IMR-90 (cell line): ENCODE data around the gene SUGCT. TPM values are rescaled to one million over a fixed set of nuclear protein-coding genes. Genes with fewer than 3 reads are reported as not detected.

Source experiments
- ATAC-seq: fragments of 200-7000 bp; cut with Tn5 transposase; 2 replicates; pipeline ENCODE4 v1.9.1; 2020; ENCODE audit warnings: low read depth, mild to moderate bottlenecking, moderate library complexity
- BruUV-seq: library from RNA; stranded (reverse); fragments of 400-500 nt; replicated peaks from 2 replicates; lab custom pipeline; 2021; lab: Mats Ljungman, UMichigan
- CTCF ChIA-PET: fragments of 300-600 bp; formaldehyde crosslinking; extraction: SDS; loops from one replicate; lab custom pipeline; 2021; ENCODE audit warnings: antibody characterized with exemption; lab: Yijun Ruan, JAX
- POLR2A ChIA-PET: fragments of 300-600 bp; sonication (Branson Sonifier 250); formaldehyde crosslinking; loops from one replicate; lab custom pipeline; 2022; ENCODE audit warnings: antibody characterized with exemption; ENCODE audit not compliant: unreplicated experiment; lab: Charles Lee
- DNase-seq: peaks from one replicate; pipeline ENCODE4 v3.0.0; 2013
- H2AFZ ChIP-seq: replicated peaks from 2 replicates; pipeline ENCODE3; 2013; ENCODE audit warnings: low read length, mild to moderate bottlenecking; ENCODE audit not compliant: poor library complexity
- H2AK5ac ChIP-seq: 2 replicates; pipeline ENCODE4 v1.6.1; 2013; ENCODE audit warnings: low read depth, low read length, inconsistent platforms
- H2AK9ac ChIP-seq: replicated peaks from 2 replicates; pipeline ENCODE3; 2013; ENCODE audit warnings: mild to moderate bottlenecking, low read depth, low read length, moderate library complexity; ENCODE audit not compliant: poor library complexity
- H2BK120ac ChIP-seq: 2 replicates; pipeline ENCODE4 v1.6.1; 2013; ENCODE audit warnings: low read depth, low read length, inconsistent platforms
- H2BK15ac ChIP-seq: 3 replicates; pipeline ENCODE4 v1.6.1; 2013; ENCODE audit warnings: low read depth, low read length, inconsistent platforms
- H2BK20ac ChIP-seq: 2 replicates; pipeline ENCODE4 v1.6.1; 2013; ENCODE audit warnings: low read depth, mild to moderate bottlenecking, inconsistent platforms, low read length, moderate library complexity
- H2BK5ac ChIP-seq: 2 replicates; pipeline ENCODE4 v1.6.1; 2013; ENCODE audit warnings: mild to moderate bottlenecking, low read depth, low read length, inconsistent platforms; ENCODE audit not compliant: poor library complexity, severe bottlenecking
- H3K14ac ChIP-seq: replicated peaks from 2 replicates; pipeline ENCODE4 v1.6.1; 2013; ENCODE audit warnings: low read depth, low read length, inconsistent platforms
- H3K18ac ChIP-seq: 2 replicates; pipeline ENCODE4 v1.6.1; 2013; ENCODE audit warnings: low read depth, low read length, control low read depth
- H3K23ac ChIP-seq: 2 replicates; pipeline ENCODE4 v1.6.1; 2013; ENCODE audit warnings: low read depth, low read length, inconsistent platforms
- H3K27ac ChIP-seq: 2 replicates; pipeline ENCODE4 v1.5.1; 2013; ENCODE audit warnings: mild to moderate bottlenecking, control low read depth, low read length; ENCODE audit not compliant: insufficient read depth
- H3K27me3 ChIP-seq: 2 replicates; pipeline ENCODE4 v1.6.1; 2013; ENCODE audit warnings: low read length; ENCODE audit not compliant: control insufficient read depth, insufficient read depth
- H3K36me3 ChIP-seq: 2 replicates; pipeline ENCODE4 v1.6.1; 2013; ENCODE audit warnings: low read length, mixed read lengths; ENCODE audit not compliant: control insufficient read depth, insufficient read depth
- H3K4ac ChIP-seq: 2 replicates; pipeline ENCODE4 v1.6.1; 2013; ENCODE audit warnings: low read depth, low read length, inconsistent platforms
- H3K4me1 ChIP-seq: 2 replicates; pipeline ENCODE4 v1.6.1; 2013; ENCODE audit warnings: low read length, mixed read lengths; ENCODE audit not compliant: control insufficient read depth, insufficient read depth
- H3K4me2 ChIP-seq: 2 replicates; pipeline ENCODE4 v1.6.1; 2013; ENCODE audit warnings: low read depth, mild to moderate bottlenecking, control low read depth, low read length, moderate library complexity
- H3K4me3 ChIP-seq: 2 replicates; pipeline ENCODE4 v1.5.1; 2013; ENCODE audit warnings: low read depth, mild to moderate bottlenecking, control low read depth, low read length, moderate library complexity; ENCODE audit not compliant: insufficient read depth
- H3K56ac ChIP-seq: 2 replicates; pipeline ENCODE4 v1.6.1; 2013; ENCODE audit warnings: low read length, inconsistent platforms; ENCODE audit not compliant: insufficient read depth; ENCODE audit errors: extremely low read depth
- H3K79me1 ChIP-seq, 2 experiments: 2 replicates each; pipeline ENCODE4 v1.6.1; 2013; ENCODE audit warnings: low read length in 2 of 2, inconsistent platforms in 1 of 2, low read depth in 1 of 2
- H3K9ac ChIP-seq: 2 replicates; pipeline ENCODE4 v1.6.1; 2013; ENCODE audit warnings: low read depth, low read length, control low read depth
- H3K9me1 ChIP-seq: 2 replicates; pipeline ENCODE4 v1.6.1; 2013; ENCODE audit warnings: low read length, inconsistent platforms; ENCODE audit not compliant: insufficient read depth
- H3K9me3 ChIP-seq: 2 replicates; pipeline ENCODE4 v1.6.1; 2013; ENCODE audit warnings: low read length; ENCODE audit not compliant: control insufficient read depth, insufficient read depth
- H4K20me1 ChIP-seq: 2 replicates; pipeline ENCODE4 v1.6.1; 2013; ENCODE audit warnings: low read length, inconsistent platforms; ENCODE audit not compliant: insufficient read depth
- H4K5ac ChIP-seq: 2 replicates; pipeline ENCODE4 v1.6.1; 2013; ENCODE audit warnings: mild to moderate bottlenecking, low read depth, low read length, control low read depth
- H4K8ac ChIP-seq, 2 experiments: 2 replicates each; pipeline ENCODE4 v1.6.1; 2013; ENCODE audit warnings: low read depth in 2 of 2, low read length in 2 of 2, control low read depth in 1 of 2, inconsistent platforms in 1 of 2
- H4K91ac ChIP-seq: 2 replicates; pipeline ENCODE4 v1.6.1; 2013; ENCODE audit warnings: low read depth, low read length, inconsistent platforms; ENCODE audit not compliant: insufficient read depth
- CEBPB ChIP-seq: IDR thresholded peaks from 2 replicates; pipeline ENCODE4 v1.6.1; 2012; ENCODE audit warnings: low read depth, low read length, improper control_type of control experiment
- CHD1 ChIP-seq: IDR thresholded peaks from 2 replicates; pipeline ENCODE4 v1.6.1; 2012; ENCODE audit warnings: low read depth, low read length, improper control_type of control experiment
- ELK1 ChIP-seq: fragments of 150-350 bp; IDR thresholded peaks from 2 replicates; pipeline ENCODE4 v1.6.1; 2016; ENCODE audit warnings: low read depth, mild to moderate bottlenecking, low read length, moderate library complexity, borderline replicate concordance
- FOS ChIP-seq: fragments of 150-350 bp; IDR thresholded peaks from 2 replicates; pipeline ENCODE4 v1.6.1; 2016; ENCODE audit warnings: low read depth, low read length
- MAFK ChIP-seq: IDR thresholded peaks from 2 replicates; pipeline ENCODE4 v1.6.1; 2012; ENCODE audit warnings: low read depth, low read length, improper control_type of control experiment
- POLR2A ChIP-seq: IDR thresholded peaks from 2 replicates; pipeline ENCODE4 v1.6.1; 2012; ENCODE audit warnings: mild to moderate bottlenecking, low read depth, low read length
- RCOR1 ChIP-seq: IDR thresholded peaks from 2 replicates; pipeline ENCODE4 v1.6.1; 2012; ENCODE audit warnings: mild to moderate bottlenecking, low read length, improper control_type of control experiment; ENCODE audit not compliant: insufficient replicate concordance
- SMC3 ChIP-seq: fragments of 150-350 bp; IDR thresholded peaks from 2 replicates; pipeline ENCODE4 v1.6.1; 2016; ENCODE audit warnings: low read depth, mild to moderate bottlenecking, antibody characterized with exemption, low read length, moderate library complexity
- dilution Hi-C: fragments of 300-500 bp; cut with HindIII; formaldehyde crosslinking; loops from one replicate; pipeline ENCODE4 v1.14.3; 2018; ENCODE audit warnings: low sequenced_read_pairs; ENCODE audit not compliant: unreplicated experiment
- in situ Hi-C: fragments of 300-500 bp; cut with MboI; formaldehyde crosslinking; loops from 3 replicates; pipeline ENCODE4 v1.14.3; 2019; ENCODE audit warnings: low sequenced_read_pairs, inconsistent platforms, mixed read lengths
- intact Hi-C: fragments of 100-400 bp; cut with micrococcal nuclease; formaldehyde crosslinking; loops from 2 replicates; pipeline ENCODE4 v1.10.0; 2022
- polyA plus RNA-seq, 3 experiments: library from polyadenylated mRNA; depleted of rRNA; stranded (reverse); fragments of >200 nt; gene quantifications; 2 replicates each; pipeline ENCODE4 v1.2.3, GENCODE V29; 2012; ENCODE audit warnings: low replicate concordance in 1 of 3
- total RNA-seq: library from RNA; depleted of rRNA; stranded (reverse); fragments of >200 nt; gene quantifications from 2 replicates; pipeline ENCODE4 v1.2.3, GENCODE V29; 2012
- TF ChIP-seq, protein P1 (sequence below): fragments of 150-350 bp; IDR thresholded peaks from 2 replicates; pipeline ENCODE4 v1.6.1; 2017; ENCODE audit warnings: mild to moderate bottlenecking, antibody characterized with exemption, low read length, low read depth

Gene SUGCT
- total and polyA plus RNA-seq, 2 of the 4 experiments (the other 2 are of a cell fraction) = 5.9 to 8.3 TPM

DNA sequence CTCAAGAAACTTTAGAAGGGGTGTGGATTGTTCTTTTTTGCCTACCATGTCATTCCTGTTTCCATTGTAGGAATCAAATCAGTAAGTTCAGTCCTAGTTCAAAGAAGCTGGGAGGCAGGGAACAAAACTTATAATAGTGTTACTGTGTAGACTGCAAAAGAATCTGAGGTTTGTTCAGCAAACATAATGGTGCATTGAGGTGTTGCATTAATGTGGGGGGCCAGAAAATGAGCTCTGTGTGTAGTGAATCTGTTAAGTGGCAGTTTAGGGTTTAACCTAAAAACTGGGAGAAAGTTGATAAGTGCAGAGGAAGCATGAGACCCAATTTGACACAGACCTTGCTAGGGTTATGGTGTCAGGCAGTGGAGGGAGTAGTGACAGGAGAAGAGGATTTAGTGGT, 197.7 kb downstream of the SUGCT start:
- Histone ChIP-seq H2AK5ac (no peak overlapping the region), H4K20me1 (no peaks in the 10 kb centered on the region), H2AFZ (no peak overlapping the region), H3K23ac (no peak overlapping the region), H3K36me3 (no peaks in the 10 kb centered on the region), H3K79me1 (no peaks in the 10 kb centered on the region), H4K8ac (no peak overlapping the region), H3K4me3 (no peak overlapping the region), H3K27me3 (no peaks in the 10 kb centered on the region), H3K56ac (no peak overlapping the region), H3K18ac (no peak overlapping the region), H2BK15ac (no peak overlapping the region), H3K14ac (no peak overlapping the region; the same call in 1 of the 2 replicates), H3K9me1 (no peaks in the 10 kb centered on the region), H2BK5ac (no peak overlapping the region), H4K5ac (no peak overlapping the region), H3K9me3 (no peaks in the 10 kb centered on the region), H3K4ac (no peak overlapping the region; the same call in 1 of the 2 replicates), H4K91ac (no peak overlapping the region), H2BK120ac (peak overlapping the region; percentile 5; the same call in 1 of the 2 replicates), H3K27ac (no peak overlapping the region), H3K4me2 (no peak overlapping the region), H3K4me1 (peaks cover 2% of the 10 kb centered on the region; the same call in 1 of the 2 replicates), H2BK20ac (0 out of 2 replicates have a peak overlapping the region, but pooled peaks have one; percentile 26), H3K9ac (no peak overlapping the region), H2AK9ac (no peak overlapping the region)
- ChIA-PET CTCF (interaction anchor here (2.8 kb wide), 1 partner anchor 1373 kb away, joined by 11 read pairs; no protein-coding TSS in a partner anchor), POLR2A (no interaction called here)
- ATAC-seq (no peak), DNase-seq (no peak)
- in situ Hi-C loops = loop anchor here (5.0 kb wide), 1 partner anchor 1375 kb away; no protein-coding TSS in a partner anchor
- no TSS peak for BruUV-seq
- dilution Hi-C loops = no loop called here
- intact Hi-C loops = no loop called here
- TF ChIP-seq CHD1 = no peak
- TF ChIP-seq RCOR1 = no peak
- TF ChIP-seq SMC3 = no peak
- TF ChIP-seq CEBPB = no peak
- TF ChIP-seq MAFK = no peak
- TF ChIP-seq ELK1 = no peak
- TF ChIP-seq FOS = no peak
- no peak for TF ChIP-seq POLR2A
- TF ChIP-seq, protein P1, sequence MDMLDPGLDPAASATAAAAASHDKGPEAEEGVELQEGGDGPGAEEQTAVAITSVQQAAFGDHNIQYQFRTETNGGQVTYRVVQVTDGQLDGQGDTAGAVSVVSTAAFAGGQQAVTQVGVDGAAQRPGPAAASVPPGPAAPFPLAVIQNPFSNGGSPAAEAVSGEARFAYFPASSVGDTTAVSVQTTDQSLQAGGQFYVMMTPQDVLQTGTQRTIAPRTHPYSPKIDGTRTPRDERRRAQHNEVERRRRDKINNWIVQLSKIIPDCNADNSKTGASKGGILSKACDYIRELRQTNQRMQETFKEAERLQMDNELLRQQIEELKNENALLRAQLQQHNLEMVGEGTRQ = no peak
